Hepatocyte (in vitro differentiated cells): ENCODE measurements around the gene RAD1. TPM values are rescaled to one million over a fixed set of nuclear protein-coding genes. Genes with fewer than 3 reads are reported as not detected.

Experiments
- DNase-seq: peaks from one replicate; pipeline ENCODE4 v3.0.0-alpha.2; 2016; ENCODE audit warnings: low spot score
- H2AFZ ChIP-seq: fragments of 200-600 bp; sonication (generic); 2 replicates; pipeline ENCODE4 v1.6.0; 2016; ENCODE audit warnings: antibody characterized with exemption, mild to moderate bottlenecking
- H3K27ac ChIP-seq: fragments of 200-600 bp; sonication (generic); 2 replicates; pipeline ENCODE4 v1.5.1; 2016; ENCODE audit warnings: mild to moderate bottlenecking
- H3K27me3 ChIP-seq: fragments of 200-600 bp; sonication (generic); 2 replicates; pipeline ENCODE4 v1.6.1; 2016
- H3K36me3 ChIP-seq: fragments of 200-600 bp; sonication (generic); replicated peaks from 2 replicates; pipeline ENCODE4 v1.5.1; 2016; ENCODE audit warnings: low read depth; ENCODE audit not compliant: insufficient read depth
- H3K4me1 ChIP-seq: fragments of 200-600 bp; sonication (generic); 2 replicates; pipeline ENCODE4 v1.5.1; 2016; ENCODE audit warnings: mild to moderate bottlenecking, moderate library complexity; ENCODE audit not compliant: insufficient read depth
- H3K4me2 ChIP-seq: fragments of 200-600 bp; sonication (generic); 2 replicates; pipeline ENCODE4 v1.6.0; 2016
- H3K4me3 ChIP-seq: fragments of 200-600 bp; sonication (generic); 2 replicates; pipeline ENCODE4 v1.5.1; 2016; ENCODE audit warnings: mild to moderate bottlenecking
- H3K79me2 ChIP-seq: fragments of 200-600 bp; sonication (generic); 2 replicates; pipeline ENCODE4 v1.6.0; 2017; ENCODE audit warnings: mild to moderate bottlenecking
- H3K9me2 ChIP-seq: fragments of 200-600 bp; sonication (generic); replicated peaks from 2 replicates; pipeline ENCODE4 v1.6.0; 2017; ENCODE audit warnings: mild to moderate bottlenecking; ENCODE audit not compliant: insufficient read depth
- H3K9me3 ChIP-seq: fragments of 200-600 bp; sonication (generic); 2 replicates; pipeline ENCODE4 v1.5.1; 2016; ENCODE audit warnings: low read depth, mild to moderate bottlenecking
- H4K20me1 ChIP-seq: fragments of 200-600 bp; sonication (generic); 2 replicates; pipeline ENCODE4 v1.6.0; 2016; ENCODE audit warnings: mild to moderate bottlenecking; ENCODE audit not compliant: insufficient read depth, poor library complexity, severe bottlenecking
- CTCF ChIP-seq: fragments of 200-600 bp; sonication (generic); IDR thresholded peaks from 2 replicates; pipeline ENCODE4 v1.5.1; 2016; ENCODE audit warnings: antibody characterized with exemption, mild to moderate bottlenecking; ENCODE audit not compliant: poor library complexity
- EZH2 ChIP-seq: fragments of 200-600 bp; sonication (generic); IDR thresholded peaks from 2 replicates; pipeline ENCODE4 v1.6.1; 2016; ENCODE audit warnings: antibody characterized with exemption, mild to moderate bottlenecking, borderline replicate concordance
- EZH2phosphoT487 ChIP-seq: fragments of 200-600 bp; sonication (generic); IDR thresholded peaks from one replicate; pipeline ENCODE4 v1.6.1; 2018; ENCODE audit warnings: antibody characterized with exemption, mild to moderate bottlenecking, low read depth, moderate library complexity; ENCODE audit not compliant: unreplicated experiment, severe bottlenecking
- WGBS: methylation state at CpG from one replicate; pipeline ENCODE4 v1.1.6; 2016; ENCODE audit warnings: low lambda C conversion rate; ENCODE audit errors: missing lambda C conversion rate; 5-methylcytosine and 5-hydroxymethylcytosine counted together
- polyA plus RNA-seq: library from polyadenylated mRNA; unstranded; fragments of >200 nt; fragmentation: Nextera tagmentation; extraction: Ambion mirVana; gene quantifications from 2 replicates; pipeline ENCODE4 v1.2.1, GENCODE V29; 2016
- total RNA-seq: library from RNA; depleted of rRNA; stranded (reverse); fragments of >200 nt; gene quantifications from 2 replicates; pipeline ENCODE4 v1.2.3, GENCODE V29; 2014

The RAD1 gene
- 18.5 and 33.2 TPM in 2 replicates for total RNA-seq
- 24.2 and 25.2 TPM in 2 replicates for polyA plus RNA-seq

GRCh38 chr5:34915139-34915855 lies at the start of gene RAD1, which contains the start of gene BRIX1:
Gene RAD1 (minus strand): TSS chr5:34915504. CDS start chr5:34914892, 612 bp downstream.
Gene BRIX1 (plus strand): TSS chr5:34915711. CDS start chr5:34915739, 28 bp downstream.
- DNase-seq = peak; percentile 98
- H4K20me1 ChIP-seq = no peaks in the 10 kb centered on the region
- TF ChIP-seq EZH2 (no peak), CTCF (peak; percentile 31)
- peak within 1 kb of the TSS; percentile 88 for H3K4me3 ChIP-seq
- H3K9me3 ChIP-seq = no peaks in the 10 kb centered on the region
- H3K36me3 ChIP-seq = no peaks in the 10 kb centered on the region
- 3% methylated on average over 66 of the region's 67 CpGs for WGBS
- H3K9me2 ChIP-seq = no peaks in the 10 kb centered on the region
- H3K79me2 ChIP-seq = peaks cover 85% of the 10 kb centered on the region
- no peaks in the 10 kb centered on the region for H3K27me3 ChIP-seq
- peak within 1 kb of the TSS; percentile 83 for H2AFZ ChIP-seq
- H3K4me2 ChIP-seq = peak within 1 kb of the TSS; percentile 90
- H3K4me1 ChIP-seq = peaks cover 15% of the 10 kb centered on the region
- H3K27ac ChIP-seq = peak within 1 kb of the TSS; percentile 92

- no peak for TF ChIP-seq CTCF
- Histone ChIP-seq H4K20me1 (no peaks in the 10 kb centered on the region), H3K4me3 (no peak overlapping the region), H3K27ac (no peak overlapping the region), H3K9me2 (no peaks in the 10 kb centered on the region), H3K79me2 (no peaks in the 10 kb centered on the region), H3K27me3 (no peaks in the 10 kb centered on the region), H3K9me3 (no peaks in the 10 kb centered on the region), H2AFZ (no peak overlapping the region), H3K4me2 (no peak overlapping the region), H3K36me3 (no peaks in the 10 kb centered on the region), H3K4me1 (no peaks in the 10 kb centered on the region)
- 100% methylated on average over 1 of the region's 1 CpG for WGBS
- DNase-seq = peak; percentile 40
Observed at GRCh38 chr5:34959323-34959722, 44.0 kb upstream of the RAD1 start.

GRCh38 chr5:34957857-34958690 lies 42.8 kb upstream of the RAD1 start:
- Histone ChIP-seq H3K9me2 (no peaks in the 10 kb centered on the region), H3K4me3 (no peak overlapping the region), H3K4me1 (no peaks in the 10 kb centered on the region), H3K4me2 (no peak overlapping the region), H3K36me3 (no peaks in the 10 kb centered on the region), H2AFZ (no peak overlapping the region), H3K9me3 (no peaks in the 10 kb centered on the region), H3K27me3 (no peaks in the 10 kb centered on the region), H3K27ac (no peak overlapping the region), H3K79me2 (no peaks in the 10 kb centered on the region), H4K20me1 (no peaks in the 10 kb centered on the region)
- peak; percentile 54 for DNase-seq
- peak; percentile 67 for TF ChIP-seq CTCF
- TF ChIP-seq EZH2 = no peak
- no peak for TF ChIP-seq EZH2phosphoT487
- WGBS = 49% methylated on average over 5 of the region's 5 CpGs
